GM18870 (cell line): ENCODE data around the gene SLC35D2.

Source experiments
- ATAC-seq: cut with Tn5 transposase; IDR thresholded peaks from one replicate; pipeline ENCODE4 v1.9.1; 2021; ENCODE audit warnings: moderate library complexity; ENCODE audit not compliant: unreplicated experiment

SLC35D2 gene

GRCh38 chr9:96383165-96383942, at the start of gene SLC35D2:
Gene SLC35D2, minus strand, starts transcription at chr9:96383711. Its CDS starts 77 bp downstream, at chr9:96383634.
- no peak for ATAC-seq

GRCh38 chr9:96430377-96430776, 46.9 kb upstream of the SLC35D2 start:
- no peak for ATAC-seq

DNA sequence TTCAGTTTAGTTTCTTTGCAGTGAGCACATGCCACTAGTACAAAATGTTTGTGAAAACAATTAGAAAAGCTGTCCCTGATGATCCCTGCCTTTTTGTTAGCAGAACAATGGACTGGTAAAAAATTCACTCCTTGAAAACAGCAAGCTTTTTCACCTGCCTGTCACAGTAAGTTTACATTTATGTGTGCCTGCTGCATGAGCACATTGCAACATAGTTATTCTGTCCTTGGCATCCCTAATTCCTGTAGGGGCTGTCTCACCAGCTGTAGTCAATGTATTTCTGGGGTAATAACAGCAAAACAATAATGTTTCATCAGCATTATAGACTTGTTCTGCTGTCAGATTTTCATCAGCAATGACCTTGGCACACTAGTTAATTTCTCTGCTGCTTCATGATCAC, 46.2 kb upstream of the SLC35D2 start:
- no peak for ATAC-seq

- no peak for ATAC-seq
Observed at GRCh38 chr9:96425500-96426169, 42.1 kb upstream of the SLC35D2 start.

- no peak for ATAC-seq
Observed at GRCh38 chr9:96423985-96424336, 40.5 kb upstream of the SLC35D2 start.

GRCh38 chr9:96423322-96423984, 39.9 kb upstream of the SLC35D2 start:
- no peak for ATAC-seq

DNA sequence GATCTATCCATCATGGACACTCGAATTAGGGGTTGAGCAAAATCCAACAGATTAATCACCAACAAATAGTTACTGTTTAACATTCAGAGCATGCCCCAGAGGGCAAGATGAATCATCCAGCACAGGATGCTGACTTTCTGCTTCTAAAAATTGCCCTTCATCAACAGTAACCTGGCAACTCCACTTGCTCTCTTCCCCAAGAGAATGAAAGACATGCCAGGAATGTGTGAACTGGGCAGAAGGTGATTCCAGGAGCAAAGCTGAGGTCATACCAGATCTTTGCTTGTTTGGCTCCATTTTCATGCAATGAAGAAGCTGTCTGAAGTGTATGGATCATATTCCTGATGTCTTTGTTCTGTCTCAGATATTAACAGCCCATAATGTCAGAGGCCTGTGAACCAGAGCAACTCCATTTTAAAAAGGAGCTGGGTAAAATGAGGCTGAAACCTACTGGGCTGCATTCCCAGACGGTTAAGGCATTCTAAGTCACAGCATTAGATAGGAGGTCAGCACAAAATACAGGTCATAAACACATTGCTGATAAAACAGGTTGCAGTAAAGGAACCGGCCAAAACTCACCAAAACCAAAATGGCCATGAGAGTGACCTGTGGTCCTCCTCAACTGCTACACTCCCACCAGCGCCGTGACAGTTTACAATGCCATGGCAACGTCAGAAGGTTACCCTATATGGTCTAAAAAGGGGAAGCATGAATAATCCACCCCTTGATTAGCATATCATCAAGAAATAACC, 37.1 kb upstream of the SLC35D2 start:
- peak; percentile 25 for ATAC-seq

DNA sequence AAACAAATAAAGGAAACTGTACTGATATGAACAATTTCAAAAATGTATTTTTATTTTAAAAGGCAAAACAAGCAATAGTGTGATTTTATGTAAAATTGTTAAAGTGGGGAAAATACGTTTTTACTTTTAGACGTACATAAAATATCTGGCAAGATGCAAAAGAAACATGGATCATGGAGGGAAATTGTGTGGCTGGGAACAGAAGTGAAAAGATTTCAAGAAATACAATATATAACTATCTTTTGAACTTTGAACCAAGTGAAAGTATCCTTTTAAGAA, 36.1 kb upstream of the SLC35D2 start:
- ATAC-seq: no peak

DNA sequence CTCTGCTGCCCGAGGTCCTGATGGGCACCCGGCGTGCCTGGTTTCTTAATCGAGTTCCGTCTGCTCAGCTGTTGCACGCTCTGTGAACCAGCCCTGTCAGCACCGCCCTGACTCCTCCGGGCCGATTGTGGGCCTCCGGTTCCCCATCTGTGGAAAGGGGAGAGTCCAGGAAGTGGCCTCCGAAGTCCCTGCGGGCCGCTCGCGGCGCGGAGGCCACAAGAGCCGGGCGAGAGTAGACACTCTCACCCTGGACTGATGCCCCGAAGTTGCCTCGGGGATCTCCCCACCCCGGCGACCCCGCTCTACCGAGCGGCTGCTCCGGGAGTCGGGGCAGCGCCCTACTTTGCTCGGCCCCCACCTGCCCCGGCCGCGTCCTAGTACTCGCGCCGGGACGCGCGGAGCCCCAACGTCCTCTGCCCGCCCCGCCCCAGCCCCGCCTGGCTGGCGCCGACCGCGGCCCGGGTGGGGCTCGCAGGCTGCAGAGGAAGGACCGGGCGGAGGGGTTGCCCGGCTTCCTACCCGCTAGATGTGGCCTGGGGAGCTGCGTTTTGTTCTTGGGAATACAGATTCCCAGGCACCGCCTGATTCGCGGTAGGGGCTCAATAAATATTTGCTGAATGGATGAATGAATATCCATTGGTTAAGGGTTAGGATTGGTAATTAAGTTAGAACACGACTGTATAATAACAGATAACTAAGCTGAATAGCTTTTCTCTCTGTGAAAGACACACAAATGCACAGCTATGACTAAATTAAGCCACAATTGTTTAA, 35.6 kb upstream of the SLC35D2 start:
- ATAC-seq: peak; percentile 23

GRCh38 chr9:96418083-96418919, 34.8 kb upstream of the SLC35D2 start, which contains the start of gene ZNF367:
Gene ZNF367, minus strand, starts transcription at chr9:96418370. Its CDS starts 338 bp downstream, at chr9:96418032.
- ATAC-seq: peak; percentile 51

- ATAC-seq: no peak
Observed at GRCh38 chr9:96417661-96418082, 34.2 kb upstream of the SLC35D2 start.

DNA sequence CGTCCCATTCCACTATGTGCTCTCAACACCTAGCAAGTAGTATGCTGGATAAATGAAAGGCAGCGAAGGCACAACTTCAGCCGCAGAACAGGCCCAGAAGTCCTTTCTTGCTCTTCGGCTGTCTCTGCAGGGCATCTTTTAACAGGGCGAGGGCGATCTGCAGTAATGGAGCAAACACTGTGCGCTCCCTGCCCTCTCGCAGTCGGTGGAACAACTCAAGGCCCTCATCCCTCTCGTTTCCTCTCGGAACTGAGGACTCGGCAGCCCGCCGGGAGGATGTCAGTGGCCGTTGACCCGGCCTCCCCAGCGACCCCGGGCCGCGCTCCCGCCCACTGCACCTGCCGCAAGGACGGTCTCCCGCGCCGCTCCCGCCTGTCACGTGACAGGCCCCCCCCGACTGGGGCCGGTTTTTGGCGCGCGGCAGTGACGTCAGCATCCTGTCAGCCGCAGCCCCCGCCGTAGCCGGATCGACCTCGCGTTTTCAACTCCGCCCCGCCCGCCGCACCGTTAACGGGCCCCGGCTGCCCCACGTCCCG, 33.6 kb upstream of the SLC35D2 start:
- ATAC-seq: no peak

- no peak for ATAC-seq
Observed at GRCh38 chr9:96413302-96414221, 30.1 kb upstream of the SLC35D2 start.

DNA sequence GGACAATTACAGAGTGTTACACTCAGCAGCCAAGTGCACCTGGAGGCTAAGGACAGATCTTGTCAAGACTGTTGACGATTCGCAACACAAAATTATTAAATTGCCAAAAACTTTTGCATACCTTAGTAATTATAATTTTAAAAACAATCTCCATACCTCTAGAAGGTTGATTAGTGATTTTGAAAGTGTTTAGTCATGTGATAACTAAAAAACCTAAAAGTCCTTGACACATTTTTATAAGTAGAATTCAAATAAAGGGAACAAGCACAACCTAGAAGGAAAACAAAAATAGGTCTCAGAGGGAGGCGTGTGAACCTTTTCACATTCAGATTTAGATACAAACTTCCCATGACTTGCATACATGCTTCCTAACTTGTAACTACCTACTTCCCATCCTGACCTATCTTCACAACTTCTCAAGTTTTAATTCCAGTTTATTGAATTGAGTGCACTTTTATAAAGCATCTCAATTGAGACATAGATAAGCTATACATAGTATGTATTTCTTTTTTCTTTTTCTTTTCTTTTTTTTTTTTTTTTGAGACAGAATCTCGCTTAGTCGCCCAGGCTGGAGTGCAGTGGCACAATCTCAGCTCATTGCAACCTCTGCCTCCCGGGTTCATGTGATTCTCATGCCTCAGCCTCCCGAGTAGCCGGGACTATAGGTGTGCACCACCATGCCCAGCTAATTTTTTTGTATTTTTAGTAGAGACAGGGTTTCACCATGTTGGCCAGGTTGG, 28.8 kb upstream of the SLC35D2 start:
- ATAC-seq: no peak

DNA sequence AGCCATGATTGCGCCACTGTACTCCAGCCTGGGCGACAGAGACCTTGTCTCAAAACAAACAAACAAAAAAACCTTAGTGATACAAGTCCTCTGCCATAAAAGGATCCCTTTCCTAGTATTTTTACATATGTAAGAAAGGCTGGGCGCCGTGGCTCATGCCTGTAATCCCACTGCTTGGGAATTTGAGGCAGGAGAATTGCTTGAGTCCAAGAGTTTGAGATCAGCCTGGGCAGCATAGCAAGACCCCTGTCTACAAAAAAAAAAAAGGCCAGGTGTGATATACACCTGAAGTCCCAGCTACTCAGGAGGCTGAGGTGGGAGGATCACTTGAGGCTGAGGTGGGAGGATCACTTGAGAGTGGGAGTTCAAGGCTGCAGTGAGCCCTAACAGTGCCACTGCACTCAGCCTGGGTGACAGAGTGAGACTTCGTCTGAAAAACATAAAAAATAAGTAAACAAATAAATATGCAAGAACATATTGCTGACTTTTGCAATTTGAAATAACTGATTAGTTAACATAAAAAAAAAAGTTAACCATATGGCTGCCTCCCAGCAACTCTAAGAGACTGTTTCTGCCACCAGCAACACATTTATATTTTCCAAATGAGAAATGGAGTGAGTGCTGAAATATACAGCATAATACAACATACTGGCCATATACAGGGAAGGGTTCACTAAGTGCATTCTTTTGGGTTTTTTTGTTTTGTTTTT, 27.8 kb upstream of the SLC35D2 start:
- ATAC-seq: no peak

GRCh38 chr9:96408409-96409280, 25.1 kb upstream of the SLC35D2 start:
- ATAC-seq: no peak
